ENCODE measurements around the gene IGSF21. TPM values are rescaled to one million over a fixed set of nuclear protein-coding genes. Genes with fewer than 3 reads are reported as not detected.

Gene IGSF21
- total and polyA plus RNA-seq, 2 of the 8 experiments (the other 6 are each of a cell fraction or from before 2014, with no cell fraction given): 22.5 to 28.5 TPM

DNA sequence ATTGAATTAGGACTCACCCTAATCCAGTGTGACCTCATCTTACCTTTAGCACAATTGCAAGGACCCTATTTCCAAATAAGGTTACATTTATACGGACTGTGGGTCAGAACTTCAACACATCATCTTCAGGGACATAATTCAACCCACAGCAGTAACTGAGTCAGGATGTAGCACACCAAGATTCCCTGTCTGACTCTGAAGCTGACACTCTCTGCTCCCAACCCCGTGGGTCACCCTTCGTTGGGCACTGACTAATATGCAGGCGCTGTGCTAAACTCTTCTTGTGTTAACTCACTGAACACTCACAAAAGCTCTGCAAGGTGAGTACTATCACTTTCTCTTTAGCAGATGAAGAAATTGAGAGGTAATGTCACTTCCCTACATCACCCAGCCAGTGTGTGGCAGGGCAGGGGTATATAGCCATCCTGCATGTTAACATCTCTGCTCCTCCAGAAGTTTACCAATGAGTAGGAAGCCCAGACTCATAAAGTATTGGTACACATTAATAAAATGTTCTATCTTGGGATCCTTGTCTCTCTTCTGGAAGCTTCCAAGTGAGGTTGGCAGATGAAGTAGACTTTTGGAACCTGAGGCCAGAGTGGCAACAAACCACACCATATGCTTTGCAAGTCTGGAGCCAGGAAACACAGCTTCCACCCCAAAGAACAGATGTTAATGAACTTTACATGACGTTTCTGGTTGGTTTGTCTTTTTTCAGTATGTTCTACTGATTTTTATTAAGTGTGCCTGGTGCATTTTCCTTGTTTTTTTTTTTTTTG is 233.9 kb downstream of the IGSF21 start (continued):
- TF ChIP-seq CBX8 (IDR thresholded peaks at IDR 0.05; ENCODE audit: borderline replicate concordance, low read depth, low read length) (no peak), EP300 (IDR thresholded peaks at IDR 0.05; ENCODE audit: borderline replicate concordance in 1 of 2, low read depth in 2 of 2, low read length in 2 of 2) (no peak), NRF1 (IDR thresholded peaks at IDR 0.05; ENCODE audit: low read depth, low read length) (no peak)
- TF ChIP-seq, protein P1, sequence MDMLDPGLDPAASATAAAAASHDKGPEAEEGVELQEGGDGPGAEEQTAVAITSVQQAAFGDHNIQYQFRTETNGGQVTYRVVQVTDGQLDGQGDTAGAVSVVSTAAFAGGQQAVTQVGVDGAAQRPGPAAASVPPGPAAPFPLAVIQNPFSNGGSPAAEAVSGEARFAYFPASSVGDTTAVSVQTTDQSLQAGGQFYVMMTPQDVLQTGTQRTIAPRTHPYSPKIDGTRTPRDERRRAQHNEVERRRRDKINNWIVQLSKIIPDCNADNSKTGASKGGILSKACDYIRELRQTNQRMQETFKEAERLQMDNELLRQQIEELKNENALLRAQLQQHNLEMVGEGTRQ (IDR thresholded peaks at IDR 0.05; ENCODE audit: low read length): no peak
